ENCODE data around the gene COL4A2.

The COL4A2 gene

DNA sequence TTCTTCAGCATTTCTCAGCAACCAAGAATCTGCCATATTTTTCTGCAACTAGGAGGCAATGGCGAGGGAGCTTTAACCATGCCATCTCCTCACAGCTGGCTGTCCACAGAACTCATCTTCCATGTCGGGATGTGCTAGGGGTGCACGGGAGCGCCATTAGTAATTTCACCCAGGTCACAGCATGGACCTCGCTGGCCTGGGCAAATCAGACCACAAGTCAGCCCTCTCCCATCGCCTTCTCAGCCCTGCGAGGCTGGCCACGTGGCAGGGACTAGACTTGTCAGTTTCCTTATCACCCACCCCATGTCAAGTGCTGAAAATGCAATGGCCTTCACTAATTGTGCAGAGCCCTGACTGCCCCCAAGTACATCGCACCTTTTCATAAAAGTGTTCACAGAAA lies 15.8 kb upstream of the COL4A2 start:
- no peak for DNase-seq

DNA sequence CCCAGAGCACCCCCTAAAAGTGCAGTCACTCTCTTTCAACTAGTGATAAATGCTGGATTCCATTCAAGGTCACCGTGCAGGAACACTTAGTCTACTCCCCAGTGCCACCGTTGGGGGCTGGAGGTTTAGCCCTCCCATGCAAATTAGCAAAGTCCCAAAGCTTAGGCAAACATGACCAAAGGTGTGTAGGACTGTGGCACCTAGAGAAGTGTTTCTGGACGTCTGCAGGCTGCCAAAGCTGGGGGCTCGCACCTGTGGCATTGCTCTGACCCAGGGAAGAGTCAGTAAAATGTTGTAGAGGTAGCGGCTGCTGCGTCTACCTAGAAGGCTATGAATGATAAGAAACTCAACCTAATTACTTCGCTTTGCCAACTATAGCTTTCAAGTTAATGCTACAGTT lies 14.0 kb upstream of the COL4A2 start:
- no peak for DNase-seq

DNA sequence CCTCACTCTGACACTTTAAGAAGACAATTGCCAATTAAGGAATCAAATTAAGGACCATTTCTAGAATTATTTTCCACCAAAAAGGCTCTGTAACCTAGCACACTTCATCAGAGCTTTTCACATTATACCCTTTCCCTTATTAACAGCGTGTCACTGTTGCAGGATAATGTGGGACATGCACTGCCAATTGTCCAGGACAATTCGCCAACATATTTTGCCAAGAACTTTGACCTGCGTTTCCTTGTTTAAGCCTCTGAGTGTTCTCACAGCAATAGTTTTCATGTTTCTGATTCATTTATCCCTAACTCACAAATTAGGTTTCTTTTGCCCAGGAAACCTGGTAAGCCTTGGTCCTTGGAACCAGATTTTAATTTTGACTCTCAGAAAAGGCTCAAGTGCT lies 13.4 kb upstream of the COL4A2 start:
- DNase-seq: no peak

DNA sequence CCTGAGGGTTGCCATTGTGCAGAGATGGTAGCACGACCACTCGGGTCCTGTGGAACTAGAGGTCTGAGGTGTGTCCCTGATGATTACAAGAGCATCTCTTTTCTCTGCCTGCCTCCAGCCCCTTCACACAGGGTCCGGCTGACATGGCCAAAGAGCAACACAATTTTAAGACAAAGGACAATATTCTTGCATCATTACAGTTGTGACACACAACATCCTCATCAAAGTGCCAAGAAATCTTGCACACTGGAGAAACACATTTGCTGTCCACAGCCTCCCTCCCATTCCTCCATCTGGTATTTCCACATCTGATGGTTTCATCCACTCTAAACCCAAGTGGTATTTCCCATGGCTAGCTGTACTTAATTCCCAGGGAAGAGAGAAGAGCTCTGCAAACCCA lies 12.9 kb upstream of the COL4A2 start:
- no peak for DNase-seq

DNA sequence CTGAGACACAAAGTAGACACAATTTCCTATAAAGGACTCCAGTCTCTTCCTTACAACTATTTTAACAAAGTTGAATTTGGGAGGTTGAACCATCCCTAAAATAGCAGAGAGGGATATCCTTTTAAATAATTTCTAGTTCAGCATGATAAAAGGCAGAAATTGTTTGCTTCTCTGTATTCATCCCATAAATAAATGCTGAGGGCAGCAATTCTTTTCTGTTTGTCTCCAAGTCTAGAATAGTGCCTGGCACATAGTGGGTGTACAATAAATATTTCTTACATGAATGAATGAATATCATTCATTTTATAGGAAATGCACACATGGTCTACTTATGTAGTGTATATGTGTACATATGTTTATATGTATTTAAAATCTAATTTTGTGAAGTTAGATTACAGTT lies 12.5 kb upstream of the COL4A2 start:
- DNase-seq: no peak

DNA sequence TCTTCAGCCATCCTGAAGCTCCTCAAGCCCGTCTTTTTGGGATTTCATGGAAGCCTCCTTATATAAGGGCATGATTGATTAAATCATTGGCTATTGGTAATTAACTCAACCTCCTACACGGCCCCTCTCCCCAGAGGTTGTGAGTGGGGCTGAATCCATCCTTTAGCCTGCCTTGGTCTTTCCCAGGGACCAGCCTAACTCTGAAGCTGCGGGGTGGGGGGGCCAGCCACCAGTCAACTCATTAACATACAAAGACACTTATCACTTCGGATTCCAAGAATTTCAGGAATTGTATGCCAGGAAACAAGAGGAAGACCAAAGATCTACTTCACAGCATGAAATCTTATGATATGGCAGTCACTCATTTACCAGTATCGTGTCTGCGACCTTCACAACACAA lies 10.1 kb upstream of the COL4A2 start:
- no peak for DNase-seq

DNA sequence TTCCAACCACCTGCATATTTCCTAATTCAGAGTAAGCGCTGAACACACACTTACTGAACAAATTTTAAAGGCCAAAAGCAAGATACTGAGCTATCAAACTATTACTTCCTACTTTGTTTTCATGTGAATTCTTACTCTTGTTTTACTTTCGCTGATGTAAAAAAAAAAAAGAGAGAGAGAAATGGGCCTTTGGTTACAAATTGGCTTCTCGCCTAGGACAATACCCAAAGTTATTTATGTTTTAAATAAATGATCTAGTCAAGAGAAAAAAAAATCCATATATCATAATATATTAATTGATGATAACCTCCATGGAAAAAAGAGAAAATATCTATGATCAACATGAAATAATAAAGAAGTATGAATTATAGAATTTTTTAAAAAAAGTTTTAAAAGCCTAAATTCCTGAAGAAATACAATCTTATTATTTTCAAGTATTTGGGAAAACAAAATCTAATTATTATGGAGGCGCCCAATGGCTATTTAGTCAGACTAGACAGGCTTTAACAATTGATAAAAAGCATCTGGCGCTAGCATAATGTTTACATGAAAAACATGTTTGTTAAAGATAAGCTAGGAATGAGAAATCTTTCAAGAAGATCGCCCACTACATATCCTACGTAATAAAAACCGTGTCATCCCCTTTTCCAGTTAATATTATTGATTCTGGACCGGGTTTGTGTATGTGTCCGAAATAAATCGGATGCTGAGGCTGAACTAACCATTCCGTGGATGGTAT lies 9.1 kb upstream of the COL4A2 start:
- DNase-seq: no peak

DNA sequence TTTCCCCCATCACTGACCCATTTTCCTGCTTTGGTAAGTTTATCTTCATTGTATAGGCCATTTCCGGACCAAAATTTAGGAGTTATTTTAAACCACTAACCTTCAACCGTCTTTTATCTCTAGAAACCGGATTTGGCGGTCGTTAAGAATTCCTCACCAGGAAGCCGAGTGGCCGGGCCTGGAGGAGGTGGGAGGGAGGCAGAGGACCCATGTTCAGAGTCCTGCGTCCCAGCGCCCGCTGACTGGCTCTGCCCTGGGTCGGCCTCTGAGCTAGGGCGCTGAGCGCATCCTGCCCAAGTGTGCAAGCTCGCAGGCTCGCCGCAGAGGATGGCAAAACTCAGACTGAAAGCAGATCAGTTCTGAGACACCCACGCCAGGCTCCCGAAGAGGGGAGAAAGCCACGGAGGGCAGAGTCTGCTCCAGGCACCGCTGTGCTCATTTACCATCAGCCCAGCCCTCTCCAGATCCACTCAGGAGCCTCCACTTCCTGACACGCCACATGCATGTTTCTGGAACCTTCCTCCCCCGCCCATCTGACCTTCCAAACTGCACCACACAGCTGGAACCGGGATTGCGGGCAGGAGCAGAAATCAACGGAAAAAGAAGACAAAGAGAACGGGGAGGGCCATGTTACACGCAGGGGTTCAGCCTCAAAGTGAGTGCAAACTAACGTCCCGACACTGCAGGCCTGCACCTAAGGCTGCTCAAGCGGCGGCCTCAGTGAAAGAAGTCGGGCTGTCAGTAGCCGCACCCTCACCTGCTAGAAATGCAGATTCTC lies 8.4 kb upstream of the COL4A2 start:
- no peak for DNase-seq

DNA sequence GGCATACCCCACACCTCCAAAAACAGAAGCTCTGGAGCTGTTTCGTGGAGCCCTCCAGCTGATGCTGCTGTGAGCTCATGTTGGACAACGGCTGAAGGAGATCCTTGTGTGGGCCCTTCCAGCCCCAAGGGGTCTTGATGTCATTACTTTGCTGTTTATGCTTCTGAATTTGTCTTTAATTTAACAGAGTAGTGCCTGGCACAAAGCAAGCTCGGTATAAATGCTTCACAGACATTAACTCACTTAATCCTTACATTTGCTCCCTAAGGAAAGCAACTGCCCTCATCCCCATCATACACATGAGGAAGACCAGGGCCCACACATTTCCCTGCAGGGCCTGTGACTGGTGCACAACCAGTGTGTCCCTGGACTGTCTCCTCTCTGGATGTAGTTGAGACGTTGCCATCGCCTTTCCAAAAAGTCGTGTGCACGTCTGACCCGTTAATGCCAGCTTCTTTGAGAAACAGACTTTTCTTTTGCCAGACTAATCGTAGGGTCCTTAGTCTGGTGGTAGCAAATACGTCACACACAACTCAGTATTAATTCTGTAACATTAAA lies 7.7 kb upstream of the COL4A2 start:
- no peak for DNase-seq

DNA sequence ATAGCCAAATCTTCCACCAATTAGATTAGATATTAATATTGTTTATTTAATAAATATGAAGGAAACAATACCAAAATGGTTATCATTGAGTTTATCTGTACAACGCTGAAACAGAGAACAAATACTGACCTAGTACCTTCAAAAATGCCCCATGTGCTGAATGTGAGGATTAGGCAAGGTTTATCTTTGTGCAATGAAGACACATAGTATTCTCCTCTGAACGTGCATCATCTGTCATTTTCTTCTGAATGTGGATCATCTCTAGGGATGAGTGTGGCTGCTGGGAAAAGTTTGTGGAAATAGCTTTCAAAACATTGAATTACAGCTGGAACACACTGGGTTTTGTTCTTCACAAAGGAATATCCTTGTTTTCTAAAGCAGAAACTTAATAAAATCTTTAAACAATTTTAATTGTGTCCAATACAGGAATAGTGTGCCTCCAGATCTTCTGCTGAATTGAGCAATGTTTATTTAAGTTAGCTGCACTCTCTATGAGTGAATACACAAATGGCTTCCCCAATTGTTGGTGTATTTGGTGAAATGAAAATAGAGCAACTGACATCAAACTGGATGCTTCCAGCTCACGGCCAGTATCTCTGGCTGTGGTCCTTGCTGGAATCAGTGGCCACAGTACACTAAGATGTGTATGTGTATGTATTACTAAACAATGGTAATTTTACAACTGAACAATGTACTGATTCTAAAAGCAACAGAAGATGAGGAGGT lies 6.8 kb upstream of the COL4A2 start:
- no peak for DNase-seq

DNA sequence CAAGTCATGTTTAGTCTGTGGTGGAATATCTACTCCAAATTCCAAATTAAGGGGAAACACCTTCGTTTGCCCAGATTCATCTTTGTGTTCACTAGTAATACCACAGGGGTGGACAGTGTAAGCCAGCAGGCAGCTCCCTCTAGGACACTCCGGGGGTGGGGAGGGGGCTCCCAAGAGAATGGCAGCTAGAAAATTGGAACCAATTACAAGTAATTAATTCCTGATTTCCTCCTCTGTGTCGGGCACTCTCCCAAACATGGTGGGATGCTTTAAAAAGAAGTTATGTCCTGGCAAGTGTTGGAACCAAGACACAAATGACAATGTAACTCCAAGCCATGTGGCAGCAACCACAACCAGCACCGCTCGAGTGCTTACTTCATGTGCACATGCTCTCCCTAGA lies 6.0 kb upstream of the COL4A2 start:
- no peak for DNase-seq

DNA sequence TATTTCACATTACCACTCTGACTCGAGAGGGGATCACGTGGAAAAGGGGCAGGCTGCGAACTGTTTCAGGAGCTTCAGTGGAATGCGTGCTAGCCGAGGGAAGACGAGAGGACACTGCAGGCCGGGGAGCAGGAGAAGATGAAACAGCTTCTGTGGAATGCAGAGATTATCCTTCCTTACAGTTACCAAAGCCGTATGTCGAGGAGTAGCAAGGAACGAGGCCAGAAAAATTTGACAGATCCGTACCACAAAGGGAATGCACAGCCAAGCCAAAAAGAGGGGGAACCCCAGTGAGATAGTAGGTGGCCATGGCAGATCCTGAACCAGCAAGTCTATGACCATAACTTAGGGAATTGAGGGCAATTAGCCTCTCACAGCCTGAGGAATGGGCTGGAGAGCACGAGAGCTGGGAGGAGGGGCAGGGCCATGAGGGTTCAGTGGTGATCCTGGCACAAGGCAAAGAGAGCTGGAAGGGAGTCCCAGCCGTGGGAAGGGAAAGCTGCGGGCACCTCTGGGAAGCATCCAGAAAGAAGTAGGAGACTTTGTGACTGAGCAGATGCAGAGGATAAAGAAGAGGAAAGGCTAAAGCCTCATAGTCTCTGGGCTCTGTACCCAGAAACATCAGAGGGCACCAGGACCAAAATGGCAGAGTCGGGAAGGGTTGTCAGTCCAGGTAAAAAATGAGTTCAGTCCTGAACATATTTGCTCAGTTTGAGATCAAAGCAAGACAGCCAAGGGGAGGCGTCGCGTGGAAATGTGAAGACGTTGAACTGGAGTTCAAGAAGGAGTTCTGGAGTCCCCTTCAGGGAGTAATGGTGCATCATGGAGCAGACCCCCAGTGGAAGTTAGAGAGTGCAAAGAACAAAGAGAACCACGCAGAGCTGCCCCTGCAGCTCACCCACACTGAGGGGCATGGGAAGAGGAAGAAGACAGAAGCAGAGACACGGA lies 5.2 kb upstream of the COL4A2 start:
- peak; percentile 49 for DNase-seq

DNA sequence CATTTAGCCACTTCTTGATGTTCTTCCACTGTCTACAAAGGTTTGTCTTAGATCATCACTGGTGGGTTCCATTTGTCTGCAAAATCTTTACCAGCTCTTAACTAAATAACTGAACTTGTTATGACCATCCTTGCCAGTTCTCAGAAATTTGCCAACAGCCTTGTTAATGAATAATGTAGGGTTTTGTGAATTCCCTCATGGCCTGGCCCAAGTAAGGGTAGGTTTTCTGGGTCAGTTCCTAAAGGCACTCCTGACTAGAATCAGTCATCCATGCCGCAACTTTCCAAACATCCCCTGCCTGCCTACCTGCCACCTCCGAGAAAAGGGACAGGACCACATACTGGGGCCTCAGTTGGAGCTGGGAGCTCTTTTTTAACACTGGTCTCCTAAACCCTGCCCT lies 4.1 kb upstream of the COL4A2 start:
- DNase-seq: peak; percentile 58

DNA sequence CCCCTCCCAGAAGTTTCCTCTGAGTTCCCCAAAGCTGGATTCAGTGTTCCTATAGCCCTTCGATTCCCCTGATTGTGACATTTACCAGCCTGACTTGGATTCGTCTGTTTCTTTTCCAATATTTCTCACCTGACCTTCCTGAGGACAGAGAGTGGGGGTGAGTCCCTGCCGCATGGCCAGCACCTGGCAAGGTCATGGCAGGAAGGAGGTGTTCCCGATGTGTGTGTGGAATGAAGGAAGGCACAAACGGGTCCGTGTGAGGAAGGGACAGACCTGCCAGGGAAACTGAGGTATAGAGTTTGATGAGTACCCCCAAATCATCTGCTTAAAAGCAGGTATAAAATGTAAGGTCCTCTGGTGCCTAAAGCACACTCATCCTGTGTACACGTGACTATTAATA lies 3.4 kb upstream of the COL4A2 start:
- no peak for DNase-seq

DNA sequence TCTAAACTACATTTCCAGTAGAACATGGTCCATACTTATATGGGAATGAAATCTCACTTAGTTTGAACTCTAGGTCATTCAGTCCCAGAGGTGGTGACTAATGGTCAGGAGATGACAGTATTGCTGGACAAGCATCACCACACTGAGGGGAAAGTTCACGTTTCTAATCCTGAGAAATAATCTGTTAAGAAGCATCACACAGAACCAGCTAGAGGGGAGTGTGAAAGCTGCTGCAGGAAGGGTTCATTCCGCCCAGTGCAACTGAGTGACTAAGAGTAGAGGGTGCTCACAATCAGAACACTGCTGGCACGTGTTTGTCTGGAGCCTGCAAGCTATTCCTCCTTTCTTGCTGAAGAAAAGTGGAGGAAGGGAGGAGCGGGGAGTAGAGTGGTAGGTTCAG lies 2.8 kb upstream of the COL4A2 start:
- peak; percentile 71 for DNase-seq

DNA sequence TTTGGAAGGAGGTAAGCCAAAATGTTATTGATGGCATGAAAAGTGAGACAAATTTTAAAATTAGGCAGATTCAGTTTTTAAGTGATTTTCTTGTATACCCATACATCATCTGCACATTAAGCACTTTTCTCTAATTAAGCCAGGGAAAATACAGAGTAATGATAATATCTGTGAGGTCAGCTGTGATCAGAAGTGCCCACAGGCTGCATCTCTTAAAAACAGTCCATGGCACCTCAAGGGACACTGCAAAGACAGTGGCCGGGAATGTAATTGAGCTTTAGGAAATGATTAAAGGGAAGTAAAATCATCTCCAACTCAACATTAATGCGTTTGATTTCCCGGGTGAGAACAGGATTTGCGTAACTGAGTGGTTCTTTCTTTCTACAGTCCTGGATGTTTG lies 2.1 kb upstream of the COL4A2 start:
- DNase-seq: no peak

DNA sequence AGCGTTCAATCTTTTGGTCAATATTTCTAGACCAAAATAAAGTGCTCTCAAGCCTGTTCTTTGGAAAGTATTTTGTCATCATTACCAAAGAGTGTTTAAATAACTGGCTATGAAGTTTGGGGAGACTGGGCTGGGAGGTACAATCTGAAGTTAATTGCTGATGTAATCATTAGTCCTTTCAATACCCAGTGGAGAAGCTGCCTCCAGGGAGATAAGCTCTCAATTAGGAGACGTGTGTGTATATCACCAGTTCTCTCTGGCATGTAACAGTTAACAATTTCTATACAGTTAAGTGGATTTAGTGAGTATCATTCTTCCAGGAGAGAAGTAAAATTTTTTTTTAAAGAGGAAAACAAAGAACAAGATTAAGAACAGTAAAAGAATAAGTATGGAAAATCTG lies 1.5 kb upstream of the COL4A2 start:
- DNase-seq: no peak

DNA sequence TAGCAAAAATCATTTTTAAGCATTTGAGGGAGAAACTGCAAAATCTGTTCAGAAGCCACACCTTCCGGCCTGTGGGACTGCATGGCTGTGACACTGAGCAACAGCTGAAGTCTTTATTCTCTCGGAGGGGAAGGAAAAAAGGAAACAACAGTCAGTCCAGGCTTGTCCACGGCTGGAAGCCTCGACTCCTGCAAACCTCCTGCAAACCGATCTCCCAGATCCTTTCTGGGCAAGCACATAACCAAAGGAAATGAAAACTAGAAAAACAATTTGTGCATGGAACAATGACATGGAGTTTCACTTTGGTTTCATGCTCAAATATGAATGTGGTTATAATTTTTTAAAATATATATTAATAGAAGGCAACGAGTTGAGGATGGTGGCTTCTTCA lies 1.1 kb upstream of the COL4A2 start:
- DNase-seq: no peak

DNA sequence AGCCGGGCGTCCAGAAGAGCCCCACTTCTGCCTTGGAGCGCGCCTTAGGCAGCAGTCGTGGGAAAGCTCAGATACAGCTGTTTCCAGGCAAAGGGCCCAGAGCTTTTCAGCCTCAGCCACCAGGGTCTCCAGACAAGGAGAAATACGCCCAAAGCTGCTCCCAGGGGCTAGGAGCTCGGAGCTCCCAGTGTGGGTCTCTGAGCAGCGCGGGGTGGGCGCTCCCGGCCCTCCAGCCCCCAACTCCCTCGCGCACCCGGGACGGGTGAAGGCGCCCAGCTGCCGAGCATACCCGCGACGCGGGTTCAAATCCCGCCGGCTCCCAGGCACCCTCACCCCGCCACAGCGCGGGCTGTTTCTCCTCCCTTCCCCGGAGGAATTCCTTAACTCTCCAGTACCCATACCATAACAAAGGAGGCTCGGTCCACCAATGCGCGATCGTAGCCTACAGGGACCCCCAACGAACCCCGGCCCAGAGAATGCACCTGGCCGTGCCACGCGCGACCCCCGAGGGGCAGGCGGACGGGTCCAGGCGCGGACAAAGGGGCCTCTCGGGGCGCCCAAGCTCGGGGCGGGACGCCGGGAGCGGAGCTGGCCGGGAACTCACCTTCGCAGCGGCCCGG lies 634 bp upstream of the COL4A2 start:
- no peak for DNase-seq

DNA sequence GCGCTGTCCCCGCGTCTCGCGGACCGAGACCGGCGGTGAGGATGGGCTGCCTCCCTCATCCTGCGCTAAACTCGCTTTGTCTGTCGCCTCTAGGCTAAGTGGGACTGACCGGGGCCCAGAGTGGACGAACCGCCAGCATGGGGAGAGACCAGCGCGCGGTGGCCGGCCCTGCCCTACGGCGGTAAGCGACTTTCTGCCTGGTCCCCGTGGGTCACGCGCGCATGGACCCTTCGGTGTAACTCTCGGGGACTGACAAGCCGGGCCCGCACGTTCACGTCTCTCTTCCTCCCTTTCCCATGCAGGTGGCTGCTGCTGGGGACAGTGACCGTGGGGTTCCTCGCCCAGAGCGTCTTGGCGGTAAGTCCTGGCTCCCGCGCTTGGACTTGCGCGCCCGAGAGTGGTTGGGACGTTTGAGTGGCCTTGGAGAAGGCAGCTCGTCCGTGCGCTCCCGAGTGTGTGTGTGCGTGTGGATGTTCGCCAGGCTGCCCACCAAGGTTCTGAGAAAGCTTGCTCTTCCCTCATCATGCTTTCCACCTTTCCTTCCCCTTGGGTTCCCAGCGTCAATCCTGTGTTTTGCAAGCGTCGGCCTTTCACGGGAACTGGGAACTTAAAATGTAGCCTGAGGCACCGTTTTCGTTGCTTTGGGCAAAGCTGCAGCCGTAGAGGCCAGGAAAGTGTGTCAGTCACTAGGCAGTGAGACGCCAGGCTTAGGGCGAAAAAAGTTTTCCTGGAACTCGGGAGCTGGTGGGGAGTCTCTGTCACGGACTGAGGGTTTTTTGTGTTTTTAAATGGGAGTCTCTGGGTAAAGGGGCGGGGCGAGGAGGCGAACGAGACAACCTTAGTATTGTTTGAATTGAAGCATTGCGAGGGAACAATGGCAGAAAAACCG lies 927 bp downstream of the COL4A2 start:
- peak; percentile 66 for DNase-seq
